G401 (cell line): ENCODE measurements around the gene CABP7. TPM values are rescaled to one million over a fixed set of nuclear protein-coding genes. Genes with fewer than 3 reads are reported as not detected.
"Not testable (repeated sequence)": the region's sequence is repeated elsewhere in the genome, so short reads cannot be mapped to it uniquely, and the experiment has no call there.

ENCODE experiments used
- DNase-seq: peaks from one replicate; pipeline ENCODE4 v3.0.0-alpha.2; 2015; ENCODE audit warnings: low spot score
- in situ Hi-C: cut with HindIII; loops from 2 replicates; pipeline ENCODE4 v1.10.0; 2016; ENCODE audit warnings: low sequenced_read_pairs, mixed read lengths
- total RNA-seq: library from RNA; depleted of rRNA; stranded (reverse); fragments of >200 nt; shearing (Covaris generic); gene quantifications from 2 replicates; pipeline ENCODE4 v1.2.3, GENCODE V29; 2014

CABP7 gene
- total RNA-seq, 1 experiment from 2014 or later: 1.5 TPM

GRCh38 chr22:29738118-29738815, 18.5 kb downstream of the CABP7 start:
- peak; percentile 76 for DNase-seq
- in situ Hi-C loops: no loop called here

GRCh38 chr22:29739346-29739875, 19.6 kb downstream of the CABP7 start:
- no peak for DNase-seq
- in situ Hi-C loops: no loop called here

- in situ Hi-C loops: no loop called here
- DNase-seq: no peak
These were observed 20.4 kb downstream of the CABP7 start for GRCh38 chr22:29740216-29740615.

GRCh38 chr22:29741926-29742325, 22.1 kb downstream of the CABP7 start:
- DNase-seq: no peak
- in situ Hi-C loops: no loop called here

- DNase-seq: no peak
- in situ Hi-C loops: no loop called here
These were observed 22.5 kb downstream of the CABP7 start for GRCh38 chr22:29742326-29742725.

GRCh38 chr22:29744902-29745301, 25.1 kb downstream of the CABP7 start:
- in situ Hi-C loops: no loop called here
- peak; percentile 39 for DNase-seq

- in situ Hi-C loops: no loop called here
- no peak for DNase-seq
These were observed 28.0 kb downstream of the CABP7 start for GRCh38 chr22:29747832-29748231.

GRCh38 chr22:29748248-29748893, 28.6 kb downstream of the CABP7 start:
- in situ Hi-C loops: no loop called here
- DNase-seq: no peak

GRCh38 chr22:29750029-29750428, 30.2 kb downstream of the CABP7 start:
- no peak for DNase-seq
- in situ Hi-C loops: no loop called here

GRCh38 chr22:29750559-29751538, 31.0 kb downstream of the CABP7 start:
- DNase-seq: no peak
- in situ Hi-C loops: no loop called here

GRCh38 chr22:29751669-29752068, 31.9 kb downstream of the CABP7 start:
- no peak for DNase-seq
- in situ Hi-C loops: no loop called here

- in situ Hi-C loops: no loop called here
- DNase-seq: no peak
These were observed 34.2 kb downstream of the CABP7 start for GRCh38 chr22:29753808-29754657.

- in situ Hi-C loops, DNase-seq: not testable (repeated sequence)
These were observed 35.0 kb downstream of the CABP7 start for GRCh38 chr22:29754658-29755395.

GRCh38 chr22:29755889-29756288, 36.1 kb downstream of the CABP7 start:
- in situ Hi-C loops: no loop called here
- DNase-seq: peak; percentile 72

GRCh38 chr22:29756341-29756740, 36.5 kb downstream of the CABP7 start:
- peak; percentile 18 for DNase-seq
- in situ Hi-C loops: no loop called here

- in situ Hi-C loops: no loop called here
These were observed 37.3 kb downstream of the CABP7 start for GRCh38 chr22:29757096-29757495.

GRCh38 chr22:29758068-29758622, 38.3 kb downstream of the CABP7 start:
- no peak for DNase-seq
- in situ Hi-C loops: no loop called here

More at GRCh38 chr22:29757096-29757495, 37.3 kb downstream of the CABP7 start:
- no peak for DNase-seq

GRCh38 chr22:29758959-29759358, 39.2 kb downstream of the CABP7 start:
- in situ Hi-C loops: no loop called here
- DNase-seq: no peak
